Prostate gland (tissue), 2 donors: ENCODE measurements around the gene TMEM185B.

Experiments
- POLR2A ChIP-seq: fragments of 450-650 bp; IDR thresholded peaks from one replicate; pipeline ENCODE4 v1.6.1; 2016; ENCODE audit warnings: antibody characterized with exemption, mild to moderate bottlenecking
- POLR2AphosphoS5 ChIP-seq: sonication (generic); formaldehyde crosslinking; IDR thresholded peaks from one replicate; pipeline ENCODE4 v1.6.1; 2017; ENCODE audit warnings: antibody characterized with exemption
- TF ChIP-seq, protein P1 (sequence below), 4 experiments: fragments of 200-600 bp in 2 of 4; fragments of 450-650 bp in 2 of 4; sonication (generic) in 2 of 4; IDR thresholded peaks; 1 replicate in 3 of 4; 2 replicates in 1 of 4; pipeline ENCODE4 v1.5.1; 2016 to 2019; ENCODE audit warnings: antibody characterized with exemption in 4 of 4, mild to moderate bottlenecking in 2 of 4, moderate library complexity in 2 of 4

DNA sequence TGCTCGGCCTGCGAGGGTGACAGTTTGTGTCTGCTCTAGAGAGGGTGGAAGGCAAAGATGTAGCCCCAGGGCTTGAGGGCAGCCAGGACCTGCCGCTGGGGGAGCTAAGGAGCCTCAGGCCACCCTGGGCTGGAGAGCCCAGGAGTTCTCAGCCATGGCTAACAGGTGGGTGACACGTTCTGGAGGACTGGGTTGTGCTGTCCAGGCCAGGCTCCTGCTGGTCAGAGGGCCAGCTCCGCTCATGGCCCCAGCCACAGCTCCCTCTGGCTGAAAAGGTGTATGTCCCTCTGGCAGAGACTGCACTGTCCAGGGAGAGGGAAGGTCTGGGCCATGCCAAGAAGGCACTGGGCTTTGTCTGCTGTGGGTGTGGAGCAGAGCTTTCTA is 19.2 kb downstream of the TMEM185B start:
- TF ChIP-seq POLR2A (no peak), POLR2AphosphoS5 (no peak)
- TF ChIP-seq, protein P1, sequence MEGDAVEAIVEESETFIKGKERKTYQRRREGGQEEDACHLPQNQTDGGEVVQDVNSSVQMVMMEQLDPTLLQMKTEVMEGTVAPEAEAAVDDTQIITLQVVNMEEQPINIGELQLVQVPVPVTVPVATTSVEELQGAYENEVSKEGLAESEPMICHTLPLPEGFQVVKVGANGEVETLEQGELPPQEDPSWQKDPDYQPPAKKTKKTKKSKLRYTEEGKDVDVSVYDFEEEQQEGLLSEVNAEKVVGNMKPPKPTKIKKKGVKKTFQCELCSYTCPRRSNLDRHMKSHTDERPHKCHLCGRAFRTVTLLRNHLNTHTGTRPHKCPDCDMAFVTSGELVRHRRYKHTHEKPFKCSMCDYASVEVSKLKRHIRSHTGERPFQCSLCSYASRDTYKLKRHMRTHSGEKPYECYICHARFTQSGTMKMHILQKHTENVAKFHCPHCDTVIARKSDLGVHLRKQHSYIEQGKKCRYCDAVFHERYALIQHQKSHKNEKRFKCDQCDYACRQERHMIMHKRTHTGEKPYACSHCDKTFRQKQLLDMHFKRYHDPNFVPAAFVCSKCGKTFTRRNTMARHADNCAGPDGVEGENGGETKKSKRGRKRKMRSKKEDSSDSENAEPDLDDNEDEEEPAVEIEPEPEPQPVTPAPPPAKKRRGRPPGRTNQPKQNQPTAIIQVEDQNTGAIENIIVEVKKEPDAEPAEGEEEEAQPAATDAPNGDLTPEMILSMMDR (IDR thresholded peaks at IDR 0.05) = no peak
